Immature natural killer cell (primary cell): ENCODE measurements around the gene IRF2. TPM values are rescaled to one million over a fixed set of nuclear protein-coding genes. Genes with fewer than 3 reads are reported as not detected.
A peak's percentile ranks its signal among the peaks of the same experiment; 100 is the strongest.
"Not testable (repeated sequence)": the region's sequence is repeated elsewhere in the genome, so short reads cannot be mapped to it uniquely, and the experiment has no call there.

ENCODE experiments used
- DNase-seq, 3 donors: peaks; one replicate each; pipeline ENCODE4 v3.0.0; 2022; ENCODE audit warnings: mixed read lengths in 1 of 3
- H3K27ac Mint-ChIP-seq, 6 donors: one replicate each; pipeline ENCODE4 v1.8.0; 2020; ENCODE audit warnings: mixed read lengths in 6 of 6, mild to moderate bottlenecking in 5 of 6, inconsistent platforms in 4 of 6, moderate library complexity in 3 of 6
- H3K27me3 Mint-ChIP-seq, 3 donors: one replicate each; pipeline ENCODE4 v1.8.0; 2020 to 2021; ENCODE audit warnings: low read depth in 3 of 3, mild to moderate bottlenecking in 3 of 3, mixed read lengths in 3 of 3, moderate library complexity in 3 of 3, inconsistent platforms in 1 of 3
- H3K36me3 Mint-ChIP-seq, 3 donors: one replicate each; pipeline ENCODE4 v1.8.0; 2020; ENCODE audit warnings: mixed read lengths in 3 of 3, inconsistent platforms in 2 of 3, mild to moderate bottlenecking in 2 of 3
- H3K4me1 Mint-ChIP-seq, 2 donors: one replicate each; pipeline ENCODE4 v1.8.0; 2020; ENCODE audit warnings: inconsistent platforms in 2 of 2, mild to moderate bottlenecking in 2 of 2, mixed read lengths in 2 of 2, moderate library complexity in 1 of 2
- H3K4me3 Mint-ChIP-seq, 5 donors: one replicate each; pipeline ENCODE4 v1.8.0; 2020; ENCODE audit warnings: mild to moderate bottlenecking in 5 of 5, mixed read lengths in 5 of 5, inconsistent platforms in 3 of 5, moderate library complexity in 3 of 5
- H3K9me3 Mint-ChIP-seq, 6 donors: one replicate each; pipeline ENCODE4 v1.8.0; 2020; ENCODE audit warnings: mild to moderate bottlenecking in 6 of 6, mixed read lengths in 6 of 6, inconsistent platforms in 4 of 6, moderate library complexity in 3 of 6
- polyA plus RNA-seq, 3 donors: library from polyadenylated mRNA; unstranded; fragments of 300-500 nt; fragmentation: Illumina TruSeq; gene quantifications; one replicate each; pipeline ENCODE4 v1.2.3, GENCODE V29; 2021

IRF2 gene
- polyA plus RNA-seq, 3 donors from 2014 or later, result 68.5 to 103 (median 76.9) TPM

GRCh38 chr4:184350213-184350817 is 124.0 kb downstream of the IRF2 start:
- Mint-ChIP-seq H3K36me3 (no peaks in the 10 kb centered on the region), H3K27ac (no peak overlapping the region), H3K27me3 (peaks cover 3 to 4% (median 3%) of the 10 kb centered on the region in 3 donors), H3K9me3 (no peaks in the 10 kb centered on the region), H3K4me1 (peaks cover 52 to 70% of the 10 kb centered on the region in 2 donors), H3K4me3 (no peak overlapping the region)
- no peak for DNase-seq

GRCh38 chr4:184349283-184350039 is 124.9 kb downstream of the IRF2 start:
- peaks cover 48 to 65% of the 10 kb centered on the region in 2 donors for H3K4me1 Mint-ChIP-seq
- peak overlapping the region in 2 of 6 donors; percentile 24 to 94 for H3K27ac Mint-ChIP-seq
- H3K36me3 Mint-ChIP-seq, result no peaks in the 10 kb centered on the region
- DNase-seq, result no peak
- H3K9me3 Mint-ChIP-seq, result no peaks in the 10 kb centered on the region
- peak overlapping the region in 1 of 5 donors; percentile 2 for H3K4me3 Mint-ChIP-seq
- peaks cover 1 to 3% (median 1%) of the 10 kb centered on the region in 3 donors for H3K27me3 Mint-ChIP-seq

GRCh38 chr4:184348311-184349233 is 125.8 kb downstream of the IRF2 start:
- Mint-ChIP-seq H3K4me3 (peak overlapping the region; percentile 82 to 90 (median 89)), H3K27ac (peak overlapping the region; percentile 73 to 95 (median 92)), H3K27me3 (peaks cover 1 to 3% (median 1%) of the 10 kb centered on the region in 3 donors), H3K9me3 (no peaks in the 10 kb centered on the region), H3K4me1 (peaks cover 50 to 67% of the 10 kb centered on the region in 2 donors), H3K36me3 (no peaks in the 10 kb centered on the region)
- no peak for DNase-seq

GRCh38 chr4:184347251-184348239 is 126.8 kb downstream of the IRF2 start:
- Mint-ChIP-seq H3K4me1 (peaks cover 49 to 63% of the 10 kb centered on the region in 2 donors), H3K27me3 (peaks cover 0 to 1% (median 0%) of the 10 kb centered on the region in 3 donors), H3K4me3 (peak overlapping the region; percentile 82 to 90 (median 89)), H3K27ac (peak overlapping the region; percentile 73 to 95 (median 92)), H3K36me3 (no peaks in the 10 kb centered on the region), H3K9me3 (no peaks in the 10 kb centered on the region)
- DNase-seq, result peak; percentile 22 to 31 (median 26)

- peaks cover 49 to 56% of the 10 kb centered on the region in 2 donors for H3K4me1 Mint-ChIP-seq
Measured at GRCh38 chr4:184346682-184347081, 127.7 kb downstream of the IRF2 start.

GRCh38 chr4:184346273-184346672 is 128.1 kb downstream of the IRF2 start:
- H3K27ac Mint-ChIP-seq, result peak overlapping the region; percentile 53 to 95 (median 92)
- H3K9me3 Mint-ChIP-seq, H3K36me3 Mint-ChIP-seq, H3K27me3 Mint-ChIP-seq, DNase-seq: not testable (repeated sequence)
- H3K4me1 Mint-ChIP-seq, result peaks cover 51 to 56% of the 10 kb centered on the region in 2 donors
- H3K4me3 Mint-ChIP-seq, result peak overlapping the region in 3 of 5 donors; percentile 82 to 89 (median 84)

More at GRCh38 chr4:184346682-184347081, 127.7 kb downstream of the IRF2 start:
- Mint-ChIP-seq H3K27me3 (peaks cover 0 to 1% (median 0%) of the 10 kb centered on the region in 3 donors), H3K36me3 (no peaks in the 10 kb centered on the region), H3K4me3 (peak overlapping the region; percentile 82 to 90 (median 89)), H3K27ac (peak overlapping the region; percentile 73 to 95 (median 92)), H3K9me3 (no peaks in the 10 kb centered on the region)
- no peak for DNase-seq

GRCh38 chr4:184345573-184345922 is 128.8 kb downstream of the IRF2 start:
- no peak for DNase-seq
- Mint-ChIP-seq H3K4me1 (peaks cover 51 to 56% of the 10 kb centered on the region in 2 donors), H3K4me3 (peak overlapping the region in 1 of 5 donors; percentile 52), H3K9me3 (no peaks in the 10 kb centered on the region), H3K27me3 (peaks cover 0 to 1% (median 0%) of the 10 kb centered on the region in 3 donors), H3K36me3 (no peaks in the 10 kb centered on the region), H3K27ac (peak overlapping the region in 5 of 6 donors; percentile 15 to 64 (median 53))

- peak overlapping the region in 5 of 6 donors; percentile 32 to 71 (median 52) for H3K27ac Mint-ChIP-seq
- H3K4me3 Mint-ChIP-seq, result peak overlapping the region in 2 of 5 donors; percentile 86 to 90
- H3K4me1 Mint-ChIP-seq, result peaks cover 51 to 56% of the 10 kb centered on the region in 2 donors
- no peaks in the 10 kb centered on the region for H3K9me3 Mint-ChIP-seq
- DNase-seq, result no peak
- no peaks in the 10 kb centered on the region for H3K36me3 Mint-ChIP-seq
- peaks cover 0 to 1% (median 0%) of the 10 kb centered on the region in 3 donors for H3K27me3 Mint-ChIP-seq
Measured at GRCh38 chr4:184344899-184345572, 129.3 kb downstream of the IRF2 start.

- no peaks in the 10 kb centered on the region for H3K9me3 Mint-ChIP-seq
- H3K4me3 Mint-ChIP-seq, result peak overlapping the region; percentile 86 to 91 (median 88)
- H3K36me3 Mint-ChIP-seq, result no peaks in the 10 kb centered on the region
- H3K27me3 Mint-ChIP-seq, result peaks cover 0 to 1% (median 0%) of the 10 kb centered on the region in 3 donors
- peak overlapping the region in 4 of 6 donors; percentile 23 to 74 (median 62) for H3K27ac Mint-ChIP-seq
- no peak for DNase-seq
- peaks cover 51 to 56% of the 10 kb centered on the region in 2 donors for H3K4me1 Mint-ChIP-seq
Measured at GRCh38 chr4:184344435-184344834, 129.9 kb downstream of the IRF2 start.

GRCh38 chr4:184343502-184344177 is 130.7 kb downstream of the IRF2 start:
- peaks cover 0 to under 1% (median 0%) of the 10 kb centered on the region in 6 donors for H3K9me3 Mint-ChIP-seq
- peaks cover 49% of the 10 kb centered on the region in 2 donors for H3K4me1 Mint-ChIP-seq
- DNase-seq, result peak; percentile 16 to 33 (median 30)
- H3K36me3 Mint-ChIP-seq, result peaks cover 0 to 2% (median under 1%) of the 10 kb centered on the region in 3 donors
- peaks cover 0 to 1% (median 0%) of the 10 kb centered on the region in 3 donors for H3K27me3 Mint-ChIP-seq
- peak overlapping the region; percentile 42 to 90 (median 70) for H3K27ac Mint-ChIP-seq
- H3K4me3 Mint-ChIP-seq, result peak overlapping the region; percentile 86 to 91 (median 88)

GRCh38 chr4:184342857-184343237 is 131.5 kb downstream of the IRF2 start:
- not testable (repeated sequence) for DNase-seq, H3K36me3 Mint-ChIP-seq, H3K27me3 Mint-ChIP-seq, H3K9me3 Mint-ChIP-seq
- H3K27ac Mint-ChIP-seq, result peak overlapping the region in 2 of 6 donors; percentile 65 to 84
- H3K4me3 Mint-ChIP-seq, result peak overlapping the region; percentile 86 to 91 (median 88)
- peaks cover 41% of the 10 kb centered on the region in 2 donors for H3K4me1 Mint-ChIP-seq
